Loucy (cell line): ENCODE results near the gene BUD31.

Source experiments
- EZH2phosphoT487 ChIP-seq: fragments of 200-600 bp; IDR thresholded peaks from 2 replicates; pipeline ENCODE4 v1.6.1; 2018; ENCODE audit warnings: antibody characterized with exemption, mild to moderate bottlenecking, moderate library complexity, borderline replicate concordance
- TF ChIP-seq, protein P1 (sequence below): fragments of 200-600 bp; sonication (generic); conservative IDR thresholded peaks from 2 replicates; pipeline ENCODE4 v1.5.1; 2014; ENCODE audit warnings: mild to moderate bottlenecking, antibody characterized with exemption, low read length

DNA sequence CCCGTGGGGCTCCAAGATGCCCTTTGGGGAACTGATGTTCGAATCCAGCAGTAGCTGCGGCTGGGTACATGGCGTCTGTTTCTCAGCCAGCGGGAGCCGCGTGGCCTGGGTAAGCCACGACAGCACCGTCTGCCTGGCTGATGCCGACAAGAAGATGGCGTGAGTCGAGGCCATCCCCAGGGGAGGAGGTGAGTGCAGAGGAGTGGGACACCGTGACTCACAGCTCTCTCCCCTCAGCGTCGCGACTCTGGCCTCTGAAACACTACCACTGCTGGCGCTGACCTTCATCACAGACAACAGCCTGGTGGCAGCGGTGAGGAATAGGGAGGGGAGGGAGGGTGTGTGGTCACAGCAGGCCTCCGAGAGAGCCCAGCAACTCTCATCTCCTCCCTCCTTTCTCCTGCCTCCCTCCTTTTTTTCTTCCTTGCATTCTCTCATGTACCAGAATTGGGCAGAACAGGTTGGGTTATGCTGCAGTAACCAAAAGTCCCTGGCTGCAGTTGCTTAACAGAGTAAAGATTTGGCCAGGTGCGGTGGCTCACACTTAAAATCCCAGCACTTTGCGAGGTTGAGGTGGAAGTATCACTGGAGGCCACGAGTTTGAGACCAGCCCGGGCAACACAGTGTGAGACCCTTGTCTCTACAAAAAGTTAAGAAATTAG lies 17.7 kb upstream of the BUD31 start:
- TF ChIP-seq, protein P1, sequence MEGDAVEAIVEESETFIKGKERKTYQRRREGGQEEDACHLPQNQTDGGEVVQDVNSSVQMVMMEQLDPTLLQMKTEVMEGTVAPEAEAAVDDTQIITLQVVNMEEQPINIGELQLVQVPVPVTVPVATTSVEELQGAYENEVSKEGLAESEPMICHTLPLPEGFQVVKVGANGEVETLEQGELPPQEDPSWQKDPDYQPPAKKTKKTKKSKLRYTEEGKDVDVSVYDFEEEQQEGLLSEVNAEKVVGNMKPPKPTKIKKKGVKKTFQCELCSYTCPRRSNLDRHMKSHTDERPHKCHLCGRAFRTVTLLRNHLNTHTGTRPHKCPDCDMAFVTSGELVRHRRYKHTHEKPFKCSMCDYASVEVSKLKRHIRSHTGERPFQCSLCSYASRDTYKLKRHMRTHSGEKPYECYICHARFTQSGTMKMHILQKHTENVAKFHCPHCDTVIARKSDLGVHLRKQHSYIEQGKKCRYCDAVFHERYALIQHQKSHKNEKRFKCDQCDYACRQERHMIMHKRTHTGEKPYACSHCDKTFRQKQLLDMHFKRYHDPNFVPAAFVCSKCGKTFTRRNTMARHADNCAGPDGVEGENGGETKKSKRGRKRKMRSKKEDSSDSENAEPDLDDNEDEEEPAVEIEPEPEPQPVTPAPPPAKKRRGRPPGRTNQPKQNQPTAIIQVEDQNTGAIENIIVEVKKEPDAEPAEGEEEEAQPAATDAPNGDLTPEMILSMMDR: no peak
- TF ChIP-seq EZH2phosphoT487: no peak
